Activated CD4-positive, alpha-beta memory T cell treated with anti-CD3 and anti-CD28 coated beads, Interleukin-2, amount 10 ng/mL, durations not matched to agents 7 days and 5 days (primary cell): ENCODE measurements around the gene NOA1. TPM values are rescaled to one million over a fixed set of nuclear protein-coding genes. Genes with fewer than 3 reads are reported as not detected.
"Not testable (repeated sequence)": the region's sequence is repeated elsewhere in the genome, so short reads cannot be mapped to it uniquely, and the experiment has no call there.

Source experiments
- CTCF ChIA-PET: fragments of 350-600 bp; sonication (Branson Sonifier 250); formaldehyde crosslinking; loops from one replicate; lab custom pipeline; 2021; ENCODE audit warnings: antibody characterized with exemption, inconsistent platforms; lab: Charles Lee
- POLR2A ChIA-PET: fragments of 350-600 bp; sonication (Branson Sonifier 250); formaldehyde crosslinking; loops from one replicate; lab custom pipeline; 2021; ENCODE audit warnings: antibody characterized with exemption; lab: Charles Lee
- DNase-seq: peaks from one replicate; pipeline ENCODE4 v3.0.0-alpha.2; 2020
- H3K27ac Mint-ChIP-seq: one replicate; pipeline ENCODE4 v1.8.0; 2021; ENCODE audit warnings: mild to moderate bottlenecking, mixed read lengths
- H3K27me3 Mint-ChIP-seq: one replicate; pipeline ENCODE4 v1.8.0; 2021; ENCODE audit warnings: mixed read lengths
- H3K36me3 Mint-ChIP-seq: one replicate; pipeline ENCODE4 v1.8.0; 2021; ENCODE audit warnings: low read depth, mixed read lengths
- H3K4me1 Mint-ChIP-seq: one replicate; pipeline ENCODE4 v1.8.0; 2021; ENCODE audit warnings: mixed read lengths
- H3K4me3 Mint-ChIP-seq: one replicate; pipeline ENCODE4 v1.8.0; 2021; ENCODE audit warnings: mild to moderate bottlenecking, mixed read lengths
- H3K9me3 Mint-ChIP-seq: one replicate; pipeline ENCODE4 v1.8.0; 2021; ENCODE audit warnings: mixed read lengths
- total RNA-seq, 2 experiments: library from RNA; stranded (reverse); gene quantifications; one replicate each; pipeline ENCODE4 v1.2.3, GENCODE V29; 2021

The NOA1 gene
- total RNA-seq, 2 experiments from 2014 or later, result 22.1 to 22.6 TPM

DNA sequence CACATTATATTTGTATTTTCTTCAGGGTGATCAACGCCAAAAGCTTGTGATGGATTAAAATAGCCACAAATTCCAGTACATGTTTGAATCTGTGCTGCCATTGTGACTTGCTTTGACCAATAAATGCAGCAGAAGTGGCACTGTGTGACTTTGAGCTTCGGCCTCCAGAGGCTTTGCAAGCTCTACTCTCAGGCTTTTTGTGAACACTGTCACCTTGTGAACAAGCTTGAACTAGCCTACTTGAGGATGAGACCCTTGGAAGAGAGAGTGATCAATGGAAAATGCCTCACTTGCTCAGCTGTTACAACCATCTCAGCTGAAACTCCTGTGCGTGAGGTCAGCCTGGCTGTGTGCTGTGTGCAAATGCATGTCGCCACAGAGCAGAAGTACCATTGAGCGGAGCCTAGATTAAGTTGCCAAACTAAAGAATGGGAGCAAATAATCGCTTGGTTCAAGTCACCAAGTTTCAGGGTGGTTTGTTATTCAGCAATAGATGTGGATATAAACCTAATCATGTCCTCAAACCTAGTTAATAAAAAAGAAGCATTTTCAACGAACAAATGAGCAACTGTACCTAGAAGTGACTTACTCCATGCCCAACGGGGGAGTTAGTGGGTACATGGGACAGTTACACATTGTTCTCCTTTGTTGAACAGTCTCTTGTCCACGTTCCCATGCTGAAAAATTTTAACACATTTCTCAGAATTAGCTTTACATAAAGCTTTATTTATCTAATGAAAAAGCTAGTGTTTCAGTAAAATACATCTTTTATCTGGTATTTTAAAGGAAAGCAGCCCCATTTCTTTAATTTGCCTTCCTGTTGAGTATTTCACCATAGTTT is 23.5 kb downstream of the NOA1 start:
- ChIA-PET POLR2A (interaction anchor here (0.6 to 1.4 kb wide), 3 partner anchors 9 to 24 kb away, joined by 3 read pairs; partner anchors contain the start of gene NOA1), CTCF (interaction anchor here (0.9 kb wide), 1 partner anchor 653 kb away, joined by 3 read pairs; no protein-coding TSS in a partner anchor)
- H3K4me1 Mint-ChIP-seq, result no peaks in the 10 kb centered on the region
- no peak for DNase-seq
- H3K4me3 Mint-ChIP-seq, result no peak overlapping the region
- no peaks in the 10 kb centered on the region for H3K9me3 Mint-ChIP-seq
- H3K27me3 Mint-ChIP-seq, result no peaks in the 10 kb centered on the region
- no peak overlapping the region for H3K27ac Mint-ChIP-seq
- no peaks in the 10 kb centered on the region for H3K36me3 Mint-ChIP-seq

DNA sequence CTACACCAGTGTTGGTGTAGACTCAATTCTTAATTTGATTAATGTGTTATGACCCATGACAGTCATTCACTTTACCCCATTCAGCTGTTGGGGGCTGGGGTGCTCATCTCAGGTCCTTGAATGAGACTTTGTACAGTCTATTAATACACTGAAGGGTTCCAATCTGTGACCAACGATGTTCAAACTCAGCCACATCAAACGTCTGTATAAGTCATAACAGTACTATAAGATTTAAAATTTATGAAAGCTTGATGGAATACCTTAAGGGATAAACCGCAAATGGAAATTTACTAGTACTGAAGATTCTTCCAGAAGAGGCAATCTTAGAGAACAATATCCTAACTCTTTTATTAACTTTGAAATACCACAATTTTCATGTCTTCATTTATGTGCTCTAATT is 36.0 kb downstream of the NOA1 start:
- Mint-ChIP-seq H3K27me3 (no peaks in the 10 kb centered on the region), H3K4me1 (no peaks in the 10 kb centered on the region), H3K36me3 (peaks cover 21% of the 10 kb centered on the region), H3K4me3 (no peak overlapping the region), H3K27ac (no peak overlapping the region), H3K9me3 (no peaks in the 10 kb centered on the region)
- ChIA-PET POLR2A (interaction anchor here (2.1 kb wide), 1 partner anchor 33 kb away, joined by 5 read pairs; no protein-coding TSS in a partner anchor), CTCF (no interaction called here)
- DNase-seq, result no peak

DNA sequence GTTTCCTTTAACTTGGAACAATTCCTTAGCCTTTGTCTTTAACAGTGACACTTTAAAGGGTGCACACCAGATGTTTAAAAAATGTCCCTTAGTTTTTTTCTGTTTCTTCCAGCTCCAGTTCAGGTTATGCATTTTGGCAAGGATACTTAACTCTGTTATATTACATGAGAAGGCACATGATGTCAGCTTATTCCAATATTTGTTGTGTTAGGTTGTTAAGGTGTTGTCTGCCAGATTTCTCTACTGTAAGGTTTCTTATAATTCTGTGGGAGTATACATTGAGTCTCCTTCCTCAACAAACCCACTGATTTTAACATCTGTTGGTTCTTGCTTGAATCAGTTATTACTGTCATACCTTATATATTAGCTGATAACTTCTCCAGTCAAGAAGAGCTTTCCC is 36.4 kb downstream of the NOA1 start:
- Mint-ChIP-seq H3K27me3 (no peaks in the 10 kb centered on the region), H3K4me3 (no peak overlapping the region), H3K36me3 (peaks cover 21% of the 10 kb centered on the region), H3K9me3 (no peaks in the 10 kb centered on the region), H3K4me1 (no peaks in the 10 kb centered on the region), H3K27ac (no peak overlapping the region)
- CTCF ChIA-PET, result no interaction called here
- DNase-seq, result no peak
- POLR2A ChIA-PET, result interaction anchor here (2.1 kb wide), 1 partner anchor 32 kb away, joined by 5 read pairs; no protein-coding TSS in a partner anchor

DNA sequence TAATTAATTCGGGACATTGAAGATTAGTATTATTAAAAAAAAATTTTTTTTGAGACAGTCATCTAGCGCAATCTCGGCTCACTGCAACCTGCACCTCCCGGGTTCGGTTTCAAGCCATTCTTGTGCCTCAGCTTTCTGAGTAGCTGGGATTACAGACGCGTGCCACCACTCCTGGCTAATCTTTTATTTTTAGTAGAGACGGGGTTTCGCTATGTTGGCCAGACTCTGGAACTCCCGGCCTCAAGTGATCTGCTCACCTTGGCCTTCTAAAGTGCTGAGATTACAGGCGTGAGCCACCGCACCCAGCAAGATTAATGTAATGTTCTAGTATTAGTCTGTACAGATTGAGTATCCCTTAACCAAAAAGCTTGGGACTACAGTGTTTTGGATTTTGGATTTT is 37.0 kb downstream of the NOA1 start:
- CTCF ChIA-PET, result no interaction called here
- POLR2A ChIA-PET, result no interaction called here

DNA sequence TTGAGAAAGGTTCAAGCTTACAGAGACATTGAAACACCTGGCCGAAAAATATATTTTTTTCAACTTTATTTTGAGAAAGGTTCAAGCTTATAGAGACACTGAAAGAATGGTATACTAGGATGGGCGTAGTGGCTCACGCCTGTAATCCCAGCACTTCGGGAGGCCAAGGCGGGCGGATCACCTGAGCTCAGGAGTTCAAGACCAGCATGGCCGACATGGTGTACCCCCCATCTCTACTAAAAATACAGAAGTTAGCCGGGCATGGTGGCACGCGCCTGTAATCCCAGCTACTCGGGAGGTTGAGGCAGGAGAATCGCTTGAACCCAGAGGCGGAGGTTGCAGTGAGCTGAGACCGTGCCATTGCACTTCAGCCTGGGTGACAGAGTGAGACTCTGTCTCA is 37.6 kb downstream of the NOA1 start:
- POLR2A ChIA-PET, H3K4me3 Mint-ChIP-seq, H3K27ac Mint-ChIP-seq, H3K4me1 Mint-ChIP-seq, H3K27me3 Mint-ChIP-seq, CTCF ChIA-PET, H3K9me3 Mint-ChIP-seq, DNase-seq: not testable (repeated sequence)
- peaks cover 24% of the 10 kb centered on the region for H3K36me3 Mint-ChIP-seq

More for the DNA sequence above, 37.0 kb downstream of the NOA1 start:
- Mint-ChIP-seq H3K36me3 (peaks cover 21% of the 10 kb centered on the region), H3K4me3 (no peak overlapping the region), H3K9me3 (no peaks in the 10 kb centered on the region), H3K27ac (no peak overlapping the region), H3K27me3 (no peaks in the 10 kb centered on the region), H3K4me1 (no peaks in the 10 kb centered on the region)
- DNase-seq, result no peak

DNA sequence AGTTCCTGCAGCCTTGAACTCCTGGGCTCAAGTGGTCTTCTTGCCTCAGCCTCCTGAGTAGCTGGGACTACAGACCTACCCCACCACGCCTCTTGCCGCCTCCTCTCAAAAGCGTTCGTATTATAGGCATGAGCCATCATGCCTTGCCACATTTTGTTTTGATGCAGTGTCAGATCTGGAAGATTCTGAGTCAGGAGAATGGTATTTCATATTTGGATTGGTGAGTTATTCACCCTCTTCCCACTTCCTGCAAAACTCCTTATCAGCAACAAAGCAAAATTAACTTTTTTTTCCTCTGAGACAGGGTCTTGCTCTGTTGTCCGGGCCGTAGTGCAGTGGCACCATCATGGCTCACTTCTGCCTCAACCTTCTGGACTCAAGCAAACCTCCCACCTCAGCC is 40.1 kb downstream of the NOA1 start:
- H3K36me3 Mint-ChIP-seq, result peaks cover 40% of the 10 kb centered on the region
- no peak overlapping the region for H3K4me3 Mint-ChIP-seq
- H3K4me1 Mint-ChIP-seq, result peaks cover 7% of the 10 kb centered on the region
- H3K27ac Mint-ChIP-seq, result no peak overlapping the region
- CTCF ChIA-PET, result interaction anchor here (0.8 kb wide), 1 partner anchor 14 kb away, joined by 3 read pairs; no protein-coding TSS in a partner anchor
- POLR2A ChIA-PET, result no interaction called here
- no peak for DNase-seq
- no peaks in the 10 kb centered on the region for H3K9me3 Mint-ChIP-seq
- H3K27me3 Mint-ChIP-seq, result no peaks in the 10 kb centered on the region

DNA sequence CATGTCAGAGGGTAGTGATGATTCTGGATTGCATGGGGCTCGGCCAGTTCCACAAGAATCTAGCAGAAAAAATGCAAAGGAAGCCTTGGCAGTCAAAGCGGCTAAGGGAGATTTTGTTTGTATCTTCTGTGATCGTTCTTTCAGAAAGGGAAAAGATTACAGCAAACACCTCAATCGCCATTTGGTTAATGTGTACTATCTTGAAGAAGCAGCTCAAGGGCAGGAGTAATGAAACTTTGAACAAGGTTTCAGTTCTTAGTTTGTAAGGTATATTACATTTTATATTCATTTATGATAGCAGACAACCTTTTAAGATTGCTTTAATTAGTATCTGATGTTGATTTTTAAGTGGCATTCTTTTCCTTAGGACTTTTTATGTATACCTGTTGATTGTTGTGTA is 45.5 kb downstream of the NOA1 start:
- ChIA-PET CTCF (no interaction called here), POLR2A (interaction anchor here (0.5 to 1.3 kb wide), 2 partner anchors 22 to 42 kb away, joined by 3 read pairs; no protein-coding TSS in a partner anchor)
- Mint-ChIP-seq H3K4me3 (no peak overlapping the region), H3K9me3 (no peaks in the 10 kb centered on the region), H3K27me3 (no peaks in the 10 kb centered on the region), H3K36me3 (peaks cover 57% of the 10 kb centered on the region), H3K4me1 (peaks cover 21% of the 10 kb centered on the region), H3K27ac (no peak overlapping the region)
- DNase-seq, result no peak

DNA sequence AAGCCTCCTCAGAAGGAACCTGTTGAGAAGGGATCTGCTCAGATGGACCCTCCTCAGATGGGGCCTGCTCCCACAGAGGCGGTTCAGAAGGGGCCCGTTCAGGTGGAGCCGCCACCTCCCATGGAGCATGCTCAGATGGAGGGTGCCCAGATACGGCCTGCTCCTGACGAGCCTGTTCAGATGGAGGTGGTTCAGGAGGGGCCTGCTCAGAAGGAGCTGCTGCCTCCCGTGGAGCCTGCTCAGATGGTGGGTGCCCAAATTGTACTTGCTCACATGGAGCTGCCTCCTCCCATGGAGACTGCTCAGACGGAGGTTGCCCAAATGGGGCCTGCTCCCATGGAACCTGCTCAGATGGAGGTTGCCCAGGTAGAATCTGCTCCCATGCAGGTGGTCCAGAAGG is 46.8 kb downstream of the NOA1 start:
- H3K4me1 Mint-ChIP-seq, result peaks cover 21% of the 10 kb centered on the region
- ChIA-PET CTCF (no interaction called here), POLR2A (interaction anchor here (0.9 to 1.3 kb wide), 2 partner anchors 21 to 46 kb away, joined by 3 read pairs; partner anchors contain the start of gene NOA1)
- peaks cover 55% of the 10 kb centered on the region for H3K36me3 Mint-ChIP-seq
- H3K4me3 Mint-ChIP-seq, result no peak overlapping the region
- no peaks in the 10 kb centered on the region for H3K27me3 Mint-ChIP-seq
- no peaks in the 10 kb centered on the region for H3K9me3 Mint-ChIP-seq
- no peak overlapping the region for H3K27ac Mint-ChIP-seq
- DNase-seq, result no peak

DNA sequence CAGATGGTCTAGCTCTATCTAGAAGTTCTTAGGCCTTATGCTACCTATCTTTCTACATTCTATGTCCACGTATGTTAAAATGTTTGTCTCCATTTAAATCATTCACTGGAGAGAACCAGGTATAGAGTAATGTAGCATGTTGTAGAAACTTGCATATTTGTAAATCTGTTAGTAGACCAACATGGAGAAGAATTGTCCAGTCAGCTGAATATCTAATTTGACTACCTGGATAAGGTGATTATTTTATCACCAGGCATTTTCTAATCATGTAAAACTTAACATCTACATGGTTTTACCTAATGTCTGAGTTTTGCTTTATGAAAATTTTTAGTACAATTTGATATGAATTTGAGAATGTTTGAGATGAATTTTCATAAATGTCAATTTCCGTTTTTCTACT is 50.2 kb downstream of the NOA1 start:
- Mint-ChIP-seq H3K36me3 (peaks cover 57% of the 10 kb centered on the region), H3K4me3 (no peak overlapping the region), H3K9me3 (no peaks in the 10 kb centered on the region), H3K27ac (no peak overlapping the region), H3K27me3 (no peaks in the 10 kb centered on the region), H3K4me1 (peaks cover 14% of the 10 kb centered on the region)
- CTCF ChIA-PET, result interaction anchor here (0.9 kb wide), 1 partner anchor 11 kb away, joined by 3 read pairs; no protein-coding TSS in a partner anchor
- no peak for DNase-seq
- POLR2A ChIA-PET, result no interaction called here

DNA sequence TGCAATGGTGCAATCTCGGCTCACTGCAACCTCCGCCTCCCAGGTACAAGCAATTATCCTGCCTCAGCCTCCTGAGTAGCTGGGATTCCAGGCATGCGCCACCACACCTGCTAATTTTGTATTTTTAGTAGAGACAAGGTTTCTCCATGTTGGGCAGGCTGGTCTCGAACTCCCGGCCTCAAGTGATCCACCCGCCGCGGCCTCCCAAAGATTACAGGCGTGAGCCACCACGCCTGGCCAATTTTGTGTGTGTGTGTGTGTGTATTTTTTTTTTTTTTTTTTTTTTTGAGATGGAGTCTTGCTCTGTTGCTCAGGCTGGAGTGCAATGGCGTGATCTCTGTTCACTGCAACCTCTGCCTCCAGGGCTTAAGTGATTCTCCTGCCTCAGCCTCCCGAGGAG is 62.4 kb downstream of the NOA1 start:
- POLR2A ChIA-PET, H3K27ac Mint-ChIP-seq, H3K27me3 Mint-ChIP-seq, H3K4me3 Mint-ChIP-seq, DNase-seq, H3K9me3 Mint-ChIP-seq: not testable (repeated sequence)
- peaks cover 47% of the 10 kb centered on the region for H3K4me1 Mint-ChIP-seq
- H3K36me3 Mint-ChIP-seq, result peaks cover 39% of the 10 kb centered on the region
- CTCF ChIA-PET, result interaction anchor here (0.6 kb wide), 1 partner anchor 11 kb away, joined by 3 read pairs; no protein-coding TSS in a partner anchor

DNA sequence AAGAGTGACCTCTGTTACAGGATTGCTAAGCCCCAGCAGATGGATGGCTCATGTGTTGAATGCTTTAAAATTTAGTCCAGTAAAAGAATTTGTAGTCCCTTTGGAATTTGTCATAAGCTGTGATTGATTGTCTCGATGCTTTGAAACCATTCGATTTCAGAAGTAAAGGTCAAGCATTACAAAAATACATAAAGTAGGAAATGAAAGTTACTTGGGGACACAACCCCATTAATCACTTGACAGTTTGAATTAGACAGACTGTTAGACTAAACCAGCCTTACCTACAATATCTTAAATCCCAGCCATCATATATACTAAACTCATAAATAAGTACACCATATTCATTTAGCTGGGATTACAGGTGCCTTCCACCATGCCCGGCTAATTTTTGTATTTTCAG is 63.1 kb downstream of the NOA1 start:
- H3K27me3 Mint-ChIP-seq, result no peaks in the 10 kb centered on the region
- DNase-seq, result no peak
- no peak overlapping the region for H3K4me3 Mint-ChIP-seq
- POLR2A ChIA-PET, result interaction anchor here (8.4 kb wide), 1 partner anchor 62 kb away, joined by 208 read pairs; the partner anchor contains the start of genes NOA1 and POLR2B
- H3K36me3 Mint-ChIP-seq, result peaks cover 39% of the 10 kb centered on the region
- CTCF ChIA-PET, result interaction anchor here (0.6 kb wide), 1 partner anchor 12 kb away, joined by 3 read pairs; no protein-coding TSS in a partner anchor
- H3K27ac Mint-ChIP-seq, result no peak overlapping the region
- peaks cover 50% of the 10 kb centered on the region for H3K4me1 Mint-ChIP-seq
- H3K9me3 Mint-ChIP-seq, result no peaks in the 10 kb centered on the region
